K562 (cell line): ENCODE measurements around the gene UTS2R. TPM values are rescaled to one million over a fixed set of nuclear protein-coding genes. Genes with fewer than 3 reads are reported as not detected.
A peak's percentile ranks its signal among the peaks of the same experiment; 100 is the strongest.

Source experiments
- TAF7 ChIP-seq: fragments of 450-650 bp; IDR thresholded peaks from 2 replicates; pipeline ENCODE4 v1.6.1; 2016; ENCODE audit warnings: missing genetic modification characterization, missing compliant biosample characterization
- ZNF347 ChIP-seq: fragments of 450-650 bp; formaldehyde crosslinking; IDR thresholded peaks from 2 replicates; pipeline ENCODE4 v1.4.0; 2020; ENCODE audit warnings: low read depth, mild to moderate bottlenecking, moderate library complexity
- polyA plus RNA-seq, 8 experiments: library from polyadenylated mRNA; depleted of rRNA in 4 of 8; stranded (reverse) in 5 of 8; unstranded in 3 of 8; fragments of >200 nt; fragmentation: Nextera tagmentation in 2 of 8; fragmentation: Illumina TruSeq in 1 of 8; extraction: Ambion mirVana in 2 of 8; extraction: Trizol in 1 of 8; gene quantifications; 2 replicates each; pipeline versions ENCODE4 v1.2.1 to v1.2.3, GENCODE V29; 2011 to 2014; ENCODE audit warnings: inconsistent platforms in 1 of 8, missing spikeins in 1 of 8
- total RNA-seq, 7 experiments: library from RNA; depleted of rRNA in 6 of 7; stranded (reverse); fragments of >200 nt in 6 of 7; fragmentation: Illumina TruSeq in 2 of 7; extraction: Trizol in 2 of 7; gene quantifications; 2 replicates each; pipeline versions ENCODE4 v1.2.1 to v1.2.3, GENCODE V29; 2011 to 2021; ENCODE audit warnings: low replicate concordance in 1 of 7
- TF ChIP-seq, protein P1 (sequence below): fragments of 450-650 bp; IDR thresholded peaks from 2 replicates; pipeline ENCODE4 v1.6.1; 2017; ENCODE audit warnings: antibody characterized with exemption, mild to moderate bottlenecking
- TF ChIP-seq, protein P2 (sequence below): sonication (generic); formaldehyde crosslinking; IDR thresholded peaks from 2 replicates; pipeline ENCODE4 v1.8.0; 2022; ENCODE audit warnings: missing genetic modification reagents, mild to moderate bottlenecking, moderate library complexity, borderline replicate concordance
- TF ChIP-seq, protein P3 (sequence below), 2 experiments: fragments of 450-650 bp; IDR thresholded peaks; 2 replicates each; pipeline ENCODE4 v1.6.1; 2016; ENCODE audit warnings: mild to moderate bottlenecking in 2 of 2, borderline replicate concordance in 1 of 2, low read depth in 1 of 2, moderate library complexity in 1 of 2
- TF ChIP-seq, protein P4 (sequence below): sonication (generic); formaldehyde crosslinking; IDR thresholded peaks from 2 replicates; pipeline ENCODE4 v1.8.0; 2022; ENCODE audit warnings: mild to moderate bottlenecking, missing genetic modification reagents

UTS2R gene
- total and polyA plus RNA-seq, 9 of the 15 experiments (the other 6 are each of a cell fraction or from before 2014, with no cell fraction given): 0.22 TPM; not detected in 8

DNA sequence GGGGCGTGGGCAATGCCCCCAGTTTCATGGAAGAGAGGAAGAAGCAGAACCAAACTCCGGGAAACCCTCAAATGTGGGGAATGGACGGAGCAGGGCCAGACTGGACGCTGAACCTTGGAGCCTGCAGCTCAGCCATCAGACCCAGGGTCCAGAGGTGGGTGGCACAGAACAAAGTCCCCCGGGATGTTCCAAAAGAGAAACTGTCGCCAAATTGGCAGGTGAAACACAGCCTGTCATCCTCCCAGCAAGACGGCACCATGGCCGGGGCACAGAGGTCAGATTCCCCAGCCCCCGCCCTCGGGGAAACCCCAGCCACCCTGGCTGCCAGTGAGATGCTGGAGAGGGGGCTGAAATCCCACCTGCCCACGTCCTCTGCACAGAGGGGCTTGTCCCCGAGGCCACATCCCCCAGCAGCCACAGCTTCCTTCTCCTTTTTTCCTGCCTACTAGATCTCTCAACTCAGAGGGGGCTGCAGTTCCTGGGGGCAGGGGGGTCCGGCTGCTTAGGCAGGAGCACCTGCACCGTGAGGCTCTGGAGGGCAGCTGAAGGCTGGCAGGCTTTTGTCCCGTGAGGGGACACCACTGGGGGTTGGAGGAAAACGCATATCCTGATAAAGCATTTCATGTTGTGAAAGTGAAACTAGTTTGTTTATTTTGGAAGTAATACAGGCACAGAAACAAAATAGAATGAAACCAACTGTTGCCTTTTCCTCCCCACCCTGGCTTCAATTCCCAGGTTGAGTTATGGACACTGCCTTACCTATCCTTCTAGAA is 36.8 kb upstream of the UTS2R start (continued):
- TF ChIP-seq, protein P1, sequence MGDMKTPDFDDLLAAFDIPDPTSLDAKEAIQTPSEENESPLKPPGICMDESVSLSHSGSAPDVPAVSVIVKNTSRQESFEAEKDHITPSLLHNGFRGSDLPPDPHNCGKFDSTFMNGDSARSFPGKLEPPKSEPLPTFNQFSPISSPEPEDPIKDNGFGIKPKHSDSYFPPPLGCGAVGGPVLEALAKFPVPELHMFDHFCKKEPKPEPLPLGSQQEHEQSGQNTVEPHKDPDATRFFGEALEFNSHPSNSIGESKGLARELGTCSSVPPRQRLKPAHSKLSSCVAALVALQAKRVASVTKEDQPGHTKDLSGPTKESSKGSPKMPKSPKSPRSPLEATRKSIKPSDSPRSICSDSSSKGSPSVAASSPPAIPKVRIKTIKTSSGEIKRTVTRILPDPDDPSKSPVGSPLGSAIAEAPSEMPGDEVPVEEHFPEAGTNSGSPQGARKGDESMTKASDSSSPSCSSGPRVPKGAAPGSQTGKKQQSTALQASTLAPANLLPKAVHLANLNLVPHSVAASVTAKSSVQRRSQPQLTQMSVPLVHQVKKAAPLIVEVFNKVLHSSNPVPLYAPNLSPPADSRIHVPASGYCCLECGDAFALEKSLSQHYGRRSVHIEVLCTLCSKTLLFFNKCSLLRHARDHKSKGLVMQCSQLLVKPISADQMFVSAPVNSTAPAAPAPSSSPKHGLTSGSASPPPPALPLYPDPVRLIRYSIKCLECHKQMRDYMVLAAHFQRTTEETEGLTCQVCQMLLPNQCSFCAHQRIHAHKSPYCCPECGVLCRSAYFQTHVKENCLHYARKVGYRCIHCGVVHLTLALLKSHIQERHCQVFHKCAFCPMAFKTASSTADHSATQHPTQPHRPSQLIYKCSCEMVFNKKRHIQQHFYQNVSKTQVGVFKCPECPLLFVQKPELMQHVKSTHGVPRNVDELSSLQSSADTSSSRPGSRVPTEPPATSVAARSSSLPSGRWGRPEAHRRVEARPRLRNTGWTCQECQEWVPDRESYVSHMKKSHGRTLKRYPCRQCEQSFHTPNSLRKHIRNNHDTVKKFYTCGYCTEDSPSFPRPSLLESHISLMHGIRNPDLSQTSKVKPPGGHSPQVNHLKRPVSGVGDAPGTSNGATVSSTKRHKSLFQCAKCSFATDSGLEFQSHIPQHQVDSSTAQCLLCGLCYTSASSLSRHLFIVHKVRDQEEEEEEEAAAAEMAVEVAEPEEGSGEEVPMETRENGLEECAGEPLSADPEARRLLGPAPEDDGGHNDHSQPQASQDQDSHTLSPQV: 0 out of 2 replicates have a peak, but pooled peaks have one; percentile 20
- TF ChIP-seq TAF7 (tag) (0 out of 2 replicates have a peak, but pooled peaks have one; percentile 27), ZNF347 (CRISPR knock-in tag) (no peak)
- TF ChIP-seq, protein P2, sequence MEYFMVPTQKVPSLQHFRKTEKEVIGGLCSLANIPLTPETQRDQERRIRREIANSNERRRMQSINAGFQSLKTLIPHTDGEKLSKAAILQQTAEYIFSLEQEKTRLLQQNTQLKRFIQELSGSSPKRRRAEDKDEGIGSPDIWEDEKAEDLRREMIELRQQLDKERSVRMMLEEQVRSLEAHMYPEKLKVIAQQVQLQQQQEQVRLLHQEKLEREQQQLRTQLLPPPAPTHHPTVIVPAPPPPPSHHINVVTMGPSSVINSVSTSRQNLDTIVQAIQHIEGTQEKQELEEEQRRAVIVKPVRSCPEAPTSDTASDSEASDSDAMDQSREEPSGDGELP: peak; percentile 19; the same call in 1 of the 2 replicates
- TF ChIP-seq, protein P3, sequence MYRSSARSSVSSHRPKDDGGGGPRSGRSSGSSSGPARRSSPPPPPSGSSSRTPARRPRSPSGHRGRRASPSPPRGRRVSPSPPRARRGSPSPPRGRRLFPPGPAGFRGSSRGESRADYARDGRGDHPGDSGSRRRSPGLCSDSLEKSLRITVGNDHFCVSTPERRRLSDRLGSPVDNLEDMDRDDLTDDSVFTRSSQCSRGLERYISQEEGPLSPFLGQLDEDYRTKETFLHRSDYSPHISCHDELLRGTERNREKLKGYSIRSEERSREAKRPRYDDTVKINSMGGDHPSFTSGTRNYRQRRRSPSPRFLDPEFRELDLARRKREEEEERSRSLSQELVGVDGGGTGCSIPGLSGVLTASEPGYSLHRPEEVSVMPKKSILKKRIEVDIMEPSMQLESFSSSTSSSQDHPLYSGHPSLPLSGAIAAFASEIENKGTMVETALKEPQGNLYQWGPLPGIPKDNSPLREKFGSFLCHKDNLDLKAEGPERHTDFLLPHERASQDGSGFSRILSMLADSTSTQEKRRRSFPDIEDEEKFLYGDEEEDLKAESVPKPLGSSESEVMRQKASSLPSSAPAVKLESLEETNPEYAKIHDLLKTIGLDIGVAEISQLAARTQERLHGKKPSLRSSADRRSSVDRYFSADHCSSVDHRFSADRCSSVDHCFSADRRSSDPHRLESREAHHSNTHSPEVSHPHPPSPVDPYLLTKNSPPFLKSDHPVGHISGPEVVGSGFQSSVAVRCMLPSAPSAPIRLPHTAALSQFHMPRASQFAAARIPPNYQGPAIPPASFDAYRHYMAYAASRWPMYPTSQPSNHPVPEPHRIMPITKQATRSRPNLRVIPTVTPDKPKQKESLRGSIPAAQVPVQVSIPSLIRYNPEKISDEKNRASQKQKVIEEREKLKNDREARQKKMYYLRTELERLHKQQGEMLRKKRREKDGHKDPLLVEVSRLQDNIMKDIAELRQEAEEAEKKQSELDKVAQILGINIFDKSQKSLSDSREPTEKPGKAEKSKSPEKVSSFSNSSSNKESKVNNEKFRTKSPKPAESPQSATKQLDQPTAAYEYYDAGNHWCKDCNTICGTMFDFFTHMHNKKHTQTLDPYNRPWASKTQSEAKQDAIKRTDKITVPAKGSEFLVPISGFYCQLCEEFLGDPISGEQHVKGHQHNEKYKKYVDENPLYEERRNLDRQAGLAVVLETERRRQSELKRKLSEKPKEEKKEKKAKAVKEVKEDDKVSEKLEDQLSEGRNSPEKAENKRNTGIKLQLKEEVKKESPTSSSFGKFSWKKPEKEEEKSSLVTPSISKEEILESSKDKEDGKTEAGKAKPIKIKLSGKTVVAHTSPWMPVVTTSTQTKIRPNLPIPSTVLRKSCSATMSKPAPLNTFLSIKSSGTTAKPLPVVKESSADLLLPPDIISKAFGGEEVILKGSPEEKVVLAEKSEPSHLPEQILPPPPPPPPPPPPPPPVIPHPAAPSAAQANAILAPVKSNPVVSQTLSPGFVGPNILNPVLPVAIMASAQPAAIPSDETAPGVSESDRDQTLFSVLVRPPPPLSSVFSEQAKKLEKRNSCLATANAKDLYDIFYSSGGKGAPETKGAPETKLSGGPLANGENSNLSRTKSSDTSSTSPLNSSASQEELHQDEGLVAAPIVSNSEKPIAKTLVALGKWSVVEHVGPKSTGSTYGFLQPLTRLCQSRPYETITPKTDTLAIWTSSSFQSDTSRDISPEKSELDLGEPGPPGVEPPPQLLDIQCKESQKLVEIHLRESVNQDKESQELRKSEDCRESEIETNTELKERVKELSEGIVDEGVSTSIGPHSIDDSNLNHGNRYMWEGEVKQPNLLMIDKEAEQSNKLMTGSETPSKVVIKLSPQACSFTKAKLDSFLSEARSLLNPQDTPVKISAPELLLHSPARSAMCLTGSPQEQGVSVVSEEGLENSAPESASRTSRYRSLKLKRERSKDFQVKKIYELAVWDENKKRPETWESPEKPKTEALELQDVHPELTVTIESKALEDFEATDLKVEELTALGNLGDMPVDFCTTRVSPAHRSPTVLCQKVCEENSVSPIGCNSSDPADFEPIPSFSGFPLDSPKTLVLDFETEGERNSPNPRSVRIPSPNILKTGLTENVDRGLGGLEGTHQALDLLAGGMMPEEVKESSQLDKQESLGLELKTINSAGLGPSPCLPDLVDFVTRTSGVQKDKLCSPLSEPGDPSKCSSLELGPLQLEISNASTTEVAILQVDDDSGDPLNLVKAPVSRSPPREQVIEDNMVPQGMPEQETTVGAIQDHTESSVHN (IDR thresholded peaks at IDR 0.05; ENCODE audit: borderline replicate concordance in 1 of 2, low read depth in 1 of 2): peak in 1 of 2 experiments; percentile 53; a peak in 1 of 4 replicates
- TF ChIP-seq, protein P4, sequence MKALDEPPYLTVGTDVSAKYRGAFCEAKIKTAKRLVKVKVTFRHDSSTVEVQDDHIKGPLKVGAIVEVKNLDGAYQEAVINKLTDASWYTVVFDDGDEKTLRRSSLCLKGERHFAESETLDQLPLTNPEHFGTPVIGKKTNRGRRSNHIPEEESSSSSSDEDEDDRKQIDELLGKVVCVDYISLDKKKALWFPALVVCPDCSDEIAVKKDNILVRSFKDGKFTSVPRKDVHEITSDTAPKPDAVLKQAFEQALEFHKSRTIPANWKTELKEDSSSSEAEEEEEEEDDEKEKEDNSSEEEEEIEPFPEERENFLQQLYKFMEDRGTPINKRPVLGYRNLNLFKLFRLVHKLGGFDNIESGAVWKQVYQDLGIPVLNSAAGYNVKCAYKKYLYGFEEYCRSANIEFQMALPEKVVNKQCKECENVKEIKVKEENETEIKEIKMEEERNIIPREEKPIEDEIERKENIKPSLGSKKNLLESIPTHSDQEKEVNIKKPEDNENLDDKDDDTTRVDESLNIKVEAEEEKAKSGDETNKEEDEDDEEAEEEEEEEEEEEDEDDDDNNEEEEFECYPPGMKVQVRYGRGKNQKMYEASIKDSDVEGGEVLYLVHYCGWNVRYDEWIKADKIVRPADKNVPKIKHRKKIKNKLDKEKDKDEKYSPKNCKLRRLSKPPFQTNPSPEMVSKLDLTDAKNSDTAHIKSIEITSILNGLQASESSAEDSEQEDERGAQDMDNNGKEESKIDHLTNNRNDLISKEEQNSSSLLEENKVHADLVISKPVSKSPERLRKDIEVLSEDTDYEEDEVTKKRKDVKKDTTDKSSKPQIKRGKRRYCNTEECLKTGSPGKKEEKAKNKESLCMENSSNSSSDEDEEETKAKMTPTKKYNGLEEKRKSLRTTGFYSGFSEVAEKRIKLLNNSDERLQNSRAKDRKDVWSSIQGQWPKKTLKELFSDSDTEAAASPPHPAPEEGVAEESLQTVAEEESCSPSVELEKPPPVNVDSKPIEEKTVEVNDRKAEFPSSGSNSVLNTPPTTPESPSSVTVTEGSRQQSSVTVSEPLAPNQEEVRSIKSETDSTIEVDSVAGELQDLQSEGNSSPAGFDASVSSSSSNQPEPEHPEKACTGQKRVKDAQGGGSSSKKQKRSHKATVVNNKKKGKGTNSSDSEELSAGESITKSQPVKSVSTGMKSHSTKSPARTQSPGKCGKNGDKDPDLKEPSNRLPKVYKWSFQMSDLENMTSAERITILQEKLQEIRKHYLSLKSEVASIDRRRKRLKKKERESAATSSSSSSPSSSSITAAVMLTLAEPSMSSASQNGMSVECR (CRISPR knock-in tag): 0 out of 2 replicates have a peak, but pooled peaks have one; percentile 23
